H1 (cell line): ENCODE measurements around the gene GBF1. TPM values are rescaled to one million over a fixed set of nuclear protein-coding genes. Genes with fewer than 3 reads are reported as not detected.

ENCODE experiments used
- BACH1 ChIP-seq: IDR thresholded peaks from 2 replicates; pipeline ENCODE4 v1.6.1; 2012; ENCODE audit warnings: low read length, improper control_type of control experiment
- POLR2AphosphoS5 ChIP-seq: IDR thresholded peaks from 2 replicates; pipeline ENCODE4 v1.6.1; 2011; ENCODE audit warnings: low read depth, low read length
- SRF ChIP-seq: IDR thresholded peaks from 2 replicates; pipeline ENCODE4 v1.6.1; 2011; ENCODE audit warnings: mild to moderate bottlenecking, low read depth, low read length, moderate library complexity
- polyA plus RNA-seq, 7 experiments: library from polyadenylated mRNA; depleted of rRNA in 3 of 7; stranded (reverse) in 5 of 7; unstranded in 2 of 7; fragments of >200 nt in 5 of 7; fragments of 200-250 nt in 2 of 7; gene quantifications; 1 replicate in 5 of 7; 2 replicates in 1 of 7; 4 replicates in 1 of 7; pipeline versions ENCODE4 v1.2.1 to v1.2.3, GENCODE V29; 2011 to 2013; ENCODE audit warnings: missing spikeins in 2 of 7, mixed read lengths in 2 of 7
- total RNA-seq: library from RNA; stranded (reverse); fragmentation: NEBNext Ultra II Directional; extraction: Animal tissue kit (Norgen Biotek cat#: 25700); gene quantifications from 2 replicates; pipeline ENCODE4 v1.2.1, GENCODE V29; 2021

Gene GBF1
- total and polyA plus RNA-seq, 2 of the 8 experiments (the other 6 are each of a cell fraction or from before 2014, with no cell fraction given), result 11.0 to 25.5 TPM

DNA sequence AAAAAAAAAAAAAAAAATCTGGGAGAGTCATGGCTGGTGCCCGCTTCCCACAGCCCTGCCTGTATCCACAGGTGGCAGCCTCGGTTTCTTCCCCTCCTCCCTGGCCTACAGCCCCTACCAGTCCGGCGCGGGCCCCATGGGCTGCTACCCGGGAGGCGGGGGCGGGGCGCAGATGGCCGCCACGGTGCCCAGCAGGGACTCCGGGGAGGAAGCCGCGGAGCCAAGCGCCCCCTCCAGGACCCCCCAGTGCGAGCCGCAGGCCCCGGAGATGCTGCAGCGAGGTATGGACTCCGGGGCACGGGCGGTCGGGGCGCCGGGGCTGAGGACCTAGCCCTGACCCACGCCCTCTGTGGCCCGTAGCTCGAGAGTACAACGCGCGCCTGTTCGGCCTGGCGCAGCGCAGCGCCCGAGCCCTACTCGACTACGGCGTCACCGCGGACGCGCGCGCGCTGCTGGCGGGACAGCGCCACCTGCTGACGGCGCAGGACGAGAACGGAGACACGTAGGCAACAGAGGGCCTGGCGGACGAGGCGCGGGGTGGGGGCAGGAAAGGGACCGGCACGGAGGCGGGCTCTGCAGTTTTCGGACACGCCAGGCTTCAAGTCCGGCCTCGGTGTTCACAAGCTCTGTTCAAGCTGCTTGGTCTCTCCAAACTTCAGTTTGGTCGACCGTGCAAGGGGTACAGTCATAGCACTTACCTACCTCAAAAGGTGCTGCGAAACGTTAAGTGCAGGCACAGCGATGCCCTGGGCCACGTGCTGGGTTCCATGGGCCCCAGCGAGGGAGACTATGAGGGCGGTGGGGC, 154.1 kb downstream of the GBF1 start (continued):
- TF ChIP-seq BACH1, result peak; percentile 70
- TF ChIP-seq SRF, result 0 out of 2 replicates have a peak, but pooled peaks have one; percentile 21
- peak; percentile 47 for TF ChIP-seq POLR2AphosphoS5
